GM20000 (cell line): ENCODE measurements around the gene FAM83F.

Source experiments
- DNase-seq: peaks from one replicate; pipeline ENCODE4 v3.0.0; 2012; ENCODE audit warnings: low spot score
- TF ChIP-seq, protein P1 (sequence below): IDR thresholded peaks from 2 replicates; pipeline ENCODE4 v1.5.1; 2012; ENCODE audit warnings: mild to moderate bottlenecking, control low read depth; ENCODE audit errors: extremely low read depth, missing control alignments

The FAM83F gene

DNA sequence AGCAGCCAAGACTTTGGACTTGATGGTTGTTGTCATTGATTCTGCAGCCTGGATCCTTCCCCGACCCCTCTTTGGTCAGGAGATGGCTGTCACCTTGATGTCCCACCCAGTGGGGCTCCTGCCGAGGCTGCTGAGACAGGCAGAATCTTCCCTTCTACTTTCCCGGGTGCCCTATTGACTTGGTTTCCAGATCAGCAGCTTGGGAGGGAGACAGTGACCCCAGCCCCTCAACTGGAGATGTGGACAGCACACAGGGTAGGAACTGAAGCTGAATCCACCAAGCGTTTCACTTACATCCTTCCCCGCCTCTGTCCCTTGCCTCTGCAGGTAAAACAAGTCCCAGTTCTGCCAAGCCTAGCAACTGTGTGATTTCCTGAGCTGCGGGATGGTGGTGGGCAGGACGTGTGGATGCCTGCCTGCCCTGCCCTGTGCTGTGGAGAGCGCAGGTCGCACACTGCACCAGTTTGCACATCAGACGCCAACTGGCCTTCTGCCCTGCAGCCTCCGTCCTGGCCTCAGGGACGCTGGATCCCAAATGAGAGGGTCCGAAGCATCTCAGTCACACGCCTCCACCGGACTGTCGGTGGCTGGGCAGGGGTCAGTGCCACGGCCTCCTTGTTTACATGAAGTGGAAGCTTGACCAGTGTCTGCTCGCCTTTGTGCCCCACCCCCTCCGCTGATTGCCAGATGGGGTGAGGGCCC lies 34.6 kb downstream of the FAM83F start:
- DNase-seq = no peak
- TF ChIP-seq, protein P1, sequence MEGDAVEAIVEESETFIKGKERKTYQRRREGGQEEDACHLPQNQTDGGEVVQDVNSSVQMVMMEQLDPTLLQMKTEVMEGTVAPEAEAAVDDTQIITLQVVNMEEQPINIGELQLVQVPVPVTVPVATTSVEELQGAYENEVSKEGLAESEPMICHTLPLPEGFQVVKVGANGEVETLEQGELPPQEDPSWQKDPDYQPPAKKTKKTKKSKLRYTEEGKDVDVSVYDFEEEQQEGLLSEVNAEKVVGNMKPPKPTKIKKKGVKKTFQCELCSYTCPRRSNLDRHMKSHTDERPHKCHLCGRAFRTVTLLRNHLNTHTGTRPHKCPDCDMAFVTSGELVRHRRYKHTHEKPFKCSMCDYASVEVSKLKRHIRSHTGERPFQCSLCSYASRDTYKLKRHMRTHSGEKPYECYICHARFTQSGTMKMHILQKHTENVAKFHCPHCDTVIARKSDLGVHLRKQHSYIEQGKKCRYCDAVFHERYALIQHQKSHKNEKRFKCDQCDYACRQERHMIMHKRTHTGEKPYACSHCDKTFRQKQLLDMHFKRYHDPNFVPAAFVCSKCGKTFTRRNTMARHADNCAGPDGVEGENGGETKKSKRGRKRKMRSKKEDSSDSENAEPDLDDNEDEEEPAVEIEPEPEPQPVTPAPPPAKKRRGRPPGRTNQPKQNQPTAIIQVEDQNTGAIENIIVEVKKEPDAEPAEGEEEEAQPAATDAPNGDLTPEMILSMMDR = no peak

DNA sequence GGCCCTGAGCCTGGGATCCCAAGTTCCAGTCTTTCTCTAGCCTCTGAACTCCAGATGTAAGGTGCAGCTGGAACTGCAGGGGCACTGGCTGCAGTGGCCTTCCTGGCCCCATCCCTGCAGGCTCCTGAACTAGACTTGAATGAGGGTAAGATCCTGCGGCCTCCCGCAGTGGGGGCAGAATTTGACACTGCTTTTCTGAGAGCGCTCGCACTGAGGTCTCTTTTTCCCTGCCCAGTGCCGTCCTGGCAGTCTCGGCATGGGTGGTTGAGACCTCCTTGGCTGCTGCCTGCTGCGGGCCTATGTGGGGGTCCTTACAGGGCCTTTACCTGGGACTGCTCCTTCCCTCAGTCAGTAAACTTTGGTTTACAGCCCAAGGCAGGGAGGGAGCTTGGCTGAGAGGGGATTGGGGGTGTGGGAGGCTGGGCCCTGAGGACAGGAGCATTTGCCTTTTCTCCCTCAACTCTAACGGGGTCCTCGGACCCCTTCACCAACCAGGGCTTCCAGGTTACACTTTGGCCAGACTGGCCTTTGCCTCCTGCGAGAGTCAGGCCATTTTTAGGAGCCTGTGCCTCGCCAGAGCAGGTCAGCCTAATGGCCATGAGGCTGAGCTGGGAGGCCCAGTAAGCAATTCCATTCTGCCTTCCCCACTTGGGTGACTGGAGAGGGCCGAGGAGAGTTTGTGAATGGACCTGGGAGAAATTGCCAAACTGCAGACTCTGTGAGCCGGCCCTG lies 35.4 kb downstream of the FAM83F start:
- no peak for DNase-seq
- TF ChIP-seq, protein P1 = no peak

DNA sequence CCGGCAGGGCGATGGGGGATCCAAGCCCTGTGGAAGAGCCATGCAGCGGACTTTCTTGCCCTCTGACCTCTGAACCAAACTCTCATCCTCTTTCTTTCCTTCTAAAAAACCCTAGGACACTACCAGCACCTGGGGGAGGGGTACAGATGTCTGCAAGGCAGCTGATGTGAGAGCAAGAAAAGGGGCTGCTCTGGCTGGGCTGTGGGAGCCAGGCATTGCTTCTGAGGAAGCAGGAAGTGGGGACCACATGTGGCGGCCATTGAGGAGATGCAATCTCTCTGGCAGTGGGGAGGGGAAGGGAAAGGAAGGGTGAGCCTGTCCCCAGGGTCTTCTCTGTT lies 36.0 kb downstream of the FAM83F start:
- DNase-seq = no peak
- TF ChIP-seq, protein P1 = no peak

GRCh38 chr22:40031766-40032470 lies 37.2 kb downstream of the FAM83F start:
- no peak for DNase-seq

DNA sequence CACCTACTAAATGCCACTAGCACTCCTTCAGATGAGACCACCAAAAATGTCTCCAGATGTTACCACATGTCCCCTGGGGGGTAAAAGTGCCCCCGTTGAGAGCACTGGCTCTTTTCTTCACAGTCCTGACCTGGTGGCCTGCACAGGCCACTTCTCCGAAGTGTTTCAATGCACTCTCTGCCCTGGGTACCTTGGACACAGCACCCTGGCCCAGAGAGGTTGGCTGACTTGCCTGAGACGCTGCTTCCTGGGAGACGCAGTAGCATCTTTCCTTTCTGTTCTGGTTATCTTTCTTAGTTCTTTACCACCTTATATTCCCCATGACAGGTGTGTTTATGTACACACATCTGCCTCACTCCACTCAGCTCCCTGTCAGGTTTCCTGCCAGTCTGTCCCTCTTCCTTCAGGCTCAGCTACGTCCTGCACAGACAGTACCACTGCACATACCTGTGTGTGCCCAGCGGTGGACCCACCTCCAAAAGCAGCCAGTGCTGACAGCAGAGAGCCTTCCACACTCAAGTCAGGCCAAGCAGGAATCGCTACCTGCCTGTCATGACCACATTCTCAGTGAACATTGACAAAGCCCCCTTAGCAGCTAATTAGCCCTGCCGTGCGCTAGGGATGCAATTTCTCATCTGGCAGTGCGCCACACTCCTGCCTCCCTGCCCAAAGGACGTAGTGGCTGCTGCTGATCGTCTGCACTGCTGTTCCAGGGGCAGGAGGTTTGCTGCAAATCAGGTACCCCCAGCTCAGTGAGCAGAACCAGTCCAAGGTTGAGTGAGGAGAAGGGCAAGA lies 39.0 kb downstream of the FAM83F start:
- DNase-seq = no peak
- TF ChIP-seq, protein P1 = no peak

More at GRCh38 chr22:40031766-40032470, 37.2 kb downstream of the FAM83F start:
- TF ChIP-seq, protein P1 = no peak

GRCh38 chr22:40035351-40035750 lies 40.6 kb downstream of the FAM83F start:
- DNase-seq = no peak
- TF ChIP-seq, protein P1 = no peak

- TF ChIP-seq, protein P1 = no peak
- no peak for DNase-seq
These were observed 41.4 kb downstream of the FAM83F start for GRCh38 chr22:40036126-40036525.
